ENCODE measurements around the gene COL11A1. TPM values are rescaled to one million over a fixed set of nuclear protein-coding genes. Genes with fewer than 3 reads are reported as not detected.
A peak's percentile ranks its signal among the peaks of the same experiment; 100 is the strongest.
"Not testable (repeated sequence)": the region's sequence is repeated elsewhere in the genome, so short reads cannot be mapped to it uniquely, and the experiment has no call there.

COL11A1 gene
- total and polyA plus RNA-seq, 2 experiments from 2014 or later, result 12.3 to 12.5 TPM

- TF ChIP-seq EZH2phosphoT487 (IDR thresholded peaks at IDR 0.05; ENCODE audit: unreplicated experiment), result no peak
- TF ChIP-seq CTCF (conservative IDR thresholded peaks at IDR 0.05; ENCODE audit: low read depth in 2 of 2), result no peak
Observed at GRCh38 chr1:103056423-103056822, 51.9 kb downstream of the COL11A1 start (continued).

GRCh38 chr1:103028110-103028509 is 80.2 kb downstream of the COL11A1 start:
- not testable (repeated sequence) for H3K27me3 ChIP-seq (ENCODE audit: insufficient read depth); H3K9me2 ChIP-seq (ENCODE audit: insufficient read depth); DNase-seq (ENCODE audit: low spot score); H3K27me3 Mint-ChIP-seq (ENCODE audit: insufficient read depth, low read depth, poor library complexity); H3K79me2 ChIP-seq (replicated peaks; ENCODE audit: insufficient read depth); H3K9me3 Mint-ChIP-seq; H3F3A ChIP-seq (replicated peaks; ENCODE audit: low read depth); H3K4me3 Mint-ChIP-seq; H2AFZ ChIP-seq; H3K4me1 ChIP-seq (ENCODE audit: insufficient read depth); H3K27ac ChIP-seq (ENCODE audit: low read depth); H3K4me2 ChIP-seq; H3K36me3 Mint-ChIP-seq (ENCODE audit: low read depth); ATAC-seq; H3K4me3 ChIP-seq; H4K20me1 ChIP-seq (replicated peaks; ENCODE audit: insufficient read depth); H3K36me3 ChIP-seq (ENCODE audit: insufficient read depth); H3K4me1 Mint-ChIP-seq; H3K27ac Mint-ChIP-seq

- no peak overlapping the region for H3K4me3 ChIP-seq
- no peaks in the 10 kb centered on the region for H3K27me3 ChIP-seq (ENCODE audit: insufficient read depth)
- Mint-ChIP-seq H3K9me3 (no peaks in the 10 kb centered on the region; the same call in 2 of the 3 replicates), H3K27me3 (ENCODE audit: insufficient read depth, low read depth, poor library complexity) (no peaks in the 10 kb centered on the region), H3K36me3 (ENCODE audit: low read depth) (peaks cover 4% of the 10 kb centered on the region; the same call in 1 of the 3 replicates), H3K4me1 (peaks cover 8% of the 10 kb centered on the region), H3K4me3 (no peak overlapping the region), H3K27ac (no peak overlapping the region)
- DNase-seq (ENCODE audit: low spot score) (peak; percentile 32), ATAC-seq (peak; percentile 80)
- H3K27ac ChIP-seq (ENCODE audit: low read depth), result no peak overlapping the region
- H3K36me3 ChIP-seq (ENCODE audit: insufficient read depth), result no peaks in the 10 kb centered on the region
- H3K79me2 ChIP-seq (replicated peaks; ENCODE audit: insufficient read depth), result no peaks in the 10 kb centered on the region
- H2AFZ ChIP-seq, result no peak overlapping the region
- H4K20me1 ChIP-seq (replicated peaks; ENCODE audit: insufficient read depth), result no peaks in the 10 kb centered on the region
- peaks cover 4% of the 10 kb centered on the region for H3K4me1 ChIP-seq (ENCODE audit: insufficient read depth)
- H3K4me2 ChIP-seq, result no peak overlapping the region
- H3K9me2 ChIP-seq (ENCODE audit: insufficient read depth), result no peaks in the 10 kb centered on the region
- H3F3A ChIP-seq (replicated peaks; ENCODE audit: low read depth), result no peaks in the 10 kb centered on the region
- TF ChIP-seq CTCF (conservative IDR thresholded peaks at IDR 0.05; ENCODE audit: low read depth in 2 of 2) (no peak), POLR2AphosphoS5 (IDR thresholded peaks at IDR 0.05; ENCODE audit: low read depth) (no peak), NANOG (IDR thresholded peaks at IDR 0.05; ENCODE audit: borderline replicate concordance) (no peak), EZH2 (IDR thresholded peaks at IDR 0.05; ENCODE audit: low read depth, unreplicated experiment) (no peak), ETS1 (IDR thresholded peaks at IDR 0.05) (no peak), JUNB (IDR thresholded peaks at IDR 0.05; ENCODE audit: unreplicated experiment) (no peak), ZNF462 (CRISPR knock-in tag; IDR thresholded peaks at IDR 0.05) (no peak)
Observed at GRCh38 chr1:103025858-103026409, 82.4 kb downstream of the COL11A1 start.

Measured in GM23338 (cell line).